Keratinocyte (primary cell): ENCODE measurements around the gene RRP1B.

ENCODE experiments used
- EZH2 ChIP-seq: IDR thresholded peaks from one replicate; pipeline ENCODE4 v1.6.1; 2012; ENCODE audit warnings: inconsistent platforms, mild to moderate bottlenecking, low read length, moderate library complexity
- TF ChIP-seq, protein P1 (sequence below), 3 experiments: IDR thresholded peaks in 1 of 3; conservative IDR thresholded peaks in 1 of 3; optimal IDR thresholded peaks in 1 of 3; 2 replicates in 2 of 3; 3 replicates in 1 of 3; pipeline versions ENCODE3 to v1.5.1; 2011; ENCODE audit warnings: low read length in 3 of 3, mild to moderate bottlenecking in 3 of 3, moderate library complexity in 2 of 3, control low read depth in 1 of 3, inconsistent platforms in 1 of 3; ENCODE audit not compliant: insufficient read depth in 2 of 3; ENCODE audit errors: extremely low read depth in 1 of 3

DNA sequence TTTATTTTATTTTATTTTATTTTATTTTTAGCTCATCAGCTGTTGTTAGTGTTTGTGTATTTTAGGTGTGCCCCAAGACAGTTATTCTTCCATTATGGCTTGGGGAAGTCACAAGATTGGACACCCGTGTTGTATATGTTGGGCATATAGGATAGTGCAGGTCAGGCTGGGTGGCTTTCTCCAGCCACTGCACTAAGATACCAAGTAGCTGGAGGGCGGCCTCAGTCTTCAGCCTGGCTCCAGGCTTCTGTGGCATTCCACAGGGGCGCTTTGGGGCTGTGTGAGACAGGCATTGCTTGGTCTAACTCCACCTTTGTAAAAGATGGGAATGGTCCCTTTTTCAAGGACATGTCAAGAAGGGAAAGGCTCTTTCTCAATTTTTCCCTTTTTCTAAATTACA is 16.5 kb downstream of the RRP1B start:
- TF ChIP-seq, protein P1, sequence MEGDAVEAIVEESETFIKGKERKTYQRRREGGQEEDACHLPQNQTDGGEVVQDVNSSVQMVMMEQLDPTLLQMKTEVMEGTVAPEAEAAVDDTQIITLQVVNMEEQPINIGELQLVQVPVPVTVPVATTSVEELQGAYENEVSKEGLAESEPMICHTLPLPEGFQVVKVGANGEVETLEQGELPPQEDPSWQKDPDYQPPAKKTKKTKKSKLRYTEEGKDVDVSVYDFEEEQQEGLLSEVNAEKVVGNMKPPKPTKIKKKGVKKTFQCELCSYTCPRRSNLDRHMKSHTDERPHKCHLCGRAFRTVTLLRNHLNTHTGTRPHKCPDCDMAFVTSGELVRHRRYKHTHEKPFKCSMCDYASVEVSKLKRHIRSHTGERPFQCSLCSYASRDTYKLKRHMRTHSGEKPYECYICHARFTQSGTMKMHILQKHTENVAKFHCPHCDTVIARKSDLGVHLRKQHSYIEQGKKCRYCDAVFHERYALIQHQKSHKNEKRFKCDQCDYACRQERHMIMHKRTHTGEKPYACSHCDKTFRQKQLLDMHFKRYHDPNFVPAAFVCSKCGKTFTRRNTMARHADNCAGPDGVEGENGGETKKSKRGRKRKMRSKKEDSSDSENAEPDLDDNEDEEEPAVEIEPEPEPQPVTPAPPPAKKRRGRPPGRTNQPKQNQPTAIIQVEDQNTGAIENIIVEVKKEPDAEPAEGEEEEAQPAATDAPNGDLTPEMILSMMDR (optimal IDR thresholded peaks at IDR 0.05 in 1 of 3, IDR thresholded peaks at IDR 0.05 in 1 of 3, conservative IDR thresholded peaks at IDR 0.05 in 1 of 3; ENCODE audit: extremely low read depth in 1 of 3, insufficient read depth in 2 of 3, low read length in 3 of 3) = no peak
- TF ChIP-seq EZH2 = no peak
